ENCODE data around the gene COL4A1.

The COL4A1 gene

GRCh38 chr13:110329258-110329657 is 22.3 kb upstream of the COL4A1 start:
- TF ChIP-seq POLR2AphosphoS5 (IDR thresholded peaks at IDR 0.05; ENCODE audit: low read depth, low read length) (no peak), REST (IDR thresholded peaks at IDR 0.05; ENCODE audit: insufficient read depth in 1 of 2, low read depth in 2 of 2, low read length in 2 of 2) (no peak), SIN3A (IDR thresholded peaks at IDR 0.05; ENCODE audit: borderline replicate concordance, insufficient read depth, low read length) (no peak), TAF1 (IDR thresholded peaks at IDR 0.05; ENCODE audit: borderline replicate concordance, insufficient read depth, low read length) (no peak), FOXP2 (optimal IDR thresholded peaks at IDR 0.05; ENCODE audit: borderline replicate concordance, extremely low read depth, extremely low read length, insufficient read depth) (no peak)

DNA sequence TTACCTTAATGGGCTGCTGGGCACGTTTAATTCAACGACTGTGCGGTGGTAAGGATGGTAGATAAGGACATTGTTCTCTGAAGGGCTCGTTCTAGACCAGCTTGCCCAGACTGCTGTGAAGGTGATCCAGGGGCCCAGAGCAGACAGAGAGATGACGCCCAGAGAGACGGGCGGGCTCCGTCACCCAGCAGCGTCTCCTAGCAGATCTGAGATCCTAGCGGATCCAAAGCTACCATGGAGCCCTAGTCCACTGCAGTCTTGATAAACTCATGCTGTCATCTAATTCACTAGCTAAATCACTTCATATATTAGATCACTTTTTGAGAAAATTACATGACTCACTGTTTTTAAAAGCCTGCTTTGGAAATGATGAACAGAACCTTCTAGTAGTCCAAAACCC is 21.6 kb upstream of the COL4A1 start:
- TF ChIP-seq POLR2AphosphoS5 (IDR thresholded peaks at IDR 0.05; ENCODE audit: low read depth, low read length) (no peak), REST (IDR thresholded peaks at IDR 0.05; ENCODE audit: insufficient read depth in 1 of 2, low read depth in 2 of 2, low read length in 2 of 2) (no peak), SIN3A (IDR thresholded peaks at IDR 0.05; ENCODE audit: borderline replicate concordance, insufficient read depth, low read length) (no peak), TAF1 (IDR thresholded peaks at IDR 0.05; ENCODE audit: borderline replicate concordance, insufficient read depth, low read length) (no peak), FOXP2 (optimal IDR thresholded peaks at IDR 0.05; ENCODE audit: borderline replicate concordance, extremely low read depth, extremely low read length, insufficient read depth) (no peak)

- TF ChIP-seq REST (IDR thresholded peaks at IDR 0.05; ENCODE audit: insufficient read depth in 1 of 2, low read depth in 2 of 2, low read length in 2 of 2) = no peak
- TF ChIP-seq TAF1 (IDR thresholded peaks at IDR 0.05; ENCODE audit: borderline replicate concordance, insufficient read depth, low read length) = no peak
- TF ChIP-seq POLR2AphosphoS5 (IDR thresholded peaks at IDR 0.05; ENCODE audit: low read depth, low read length) = no peak
- TF ChIP-seq FOXP2 (optimal IDR thresholded peaks at IDR 0.05; ENCODE audit: borderline replicate concordance, extremely low read depth, extremely low read length, insufficient read depth) = no peak
- TF ChIP-seq SIN3A (IDR thresholded peaks at IDR 0.05; ENCODE audit: borderline replicate concordance, insufficient read depth, low read length) = no peak
Measured at GRCh38 chr13:110327051-110327721, 20.2 kb upstream of the COL4A1 start.

GRCh38 chr13:110326263-110326904 is 19.4 kb upstream of the COL4A1 start:
- TF ChIP-seq SIN3A (IDR thresholded peaks at IDR 0.05; ENCODE audit: borderline replicate concordance, insufficient read depth, low read length) = no peak
- TF ChIP-seq FOXP2 (optimal IDR thresholded peaks at IDR 0.05; ENCODE audit: borderline replicate concordance, extremely low read depth, extremely low read length, insufficient read depth) = no peak
- TF ChIP-seq REST (IDR thresholded peaks at IDR 0.05; ENCODE audit: insufficient read depth in 1 of 2, low read depth in 2 of 2, low read length in 2 of 2) = no peak
- no peak for TF ChIP-seq TAF1 (IDR thresholded peaks at IDR 0.05; ENCODE audit: borderline replicate concordance, insufficient read depth, low read length)
- TF ChIP-seq POLR2AphosphoS5 (IDR thresholded peaks at IDR 0.05; ENCODE audit: low read depth, low read length) = no peak
